HepG2 (cell line): ENCODE data around the gene CELSR2. TPM values are rescaled to one million over a fixed set of nuclear protein-coding genes. Genes with fewer than 3 reads are reported as not detected.

Experiments
- FOXP1 ChIP-seq, 2 experiments: fragments of 450-650 bp in 1 of 2; IDR thresholded peaks; 2 replicates each; pipeline ENCODE4 v1.6.1; 2017 to 2018; ENCODE audit warnings: antibody characterized with exemption in 1 of 2
- MED8 ChIP-seq: sonication (generic); formaldehyde crosslinking; IDR thresholded peaks from 2 replicates; pipeline ENCODE4 v1.8.1; 2023; ENCODE audit warnings: mild to moderate bottlenecking, missing genetic modification reagents; ENCODE audit not compliant: insufficient replicate concordance
- REPIN1 ChIP-seq: sonication (generic); formaldehyde crosslinking; IDR thresholded peaks from 2 replicates; pipeline ENCODE4 v1.8.0; 2022; ENCODE audit warnings: missing genetic modification reagents, low read depth, mild to moderate bottlenecking, borderline replicate concordance
- SP4 ChIP-seq: sonication (generic); formaldehyde crosslinking; IDR thresholded peaks from 2 replicates; pipeline ENCODE4 v1.8.1; 2023; ENCODE audit warnings: mild to moderate bottlenecking, missing genetic modification reagents
- SP5 ChIP-seq: IDR thresholded peaks from 2 replicates; pipeline ENCODE4 v1.6.1; 2016; ENCODE audit warnings: low read depth, borderline replicate concordance
- TARDBP ChIP-seq: sonication (generic); formaldehyde crosslinking; IDR thresholded peaks from 2 replicates; pipeline ENCODE4 v1.8.0; 2022; ENCODE audit warnings: mild to moderate bottlenecking, missing genetic modification reagents
- THAP7 ChIP-seq: sonication (generic); formaldehyde crosslinking; IDR thresholded peaks from 2 replicates; pipeline ENCODE4 v1.8.1; 2023; ENCODE audit warnings: mild to moderate bottlenecking, missing genetic modification reagents
- ZNF501 ChIP-seq: sonication (generic); formaldehyde crosslinking; IDR thresholded peaks from 2 replicates; pipeline ENCODE4 v1.5.1; 2020; ENCODE audit warnings: mild to moderate bottlenecking, moderate library complexity, missing genetic modification reagents
- ZNF557 ChIP-seq: sonication (generic); formaldehyde crosslinking; IDR thresholded peaks from 2 replicates; pipeline ENCODE4 v1.4.0; 2020; ENCODE audit warnings: missing genetic modification reagents
- ZNF619 ChIP-seq: sonication (generic); formaldehyde crosslinking; IDR thresholded peaks from 2 replicates; pipeline ENCODE4 v1.4.0; 2020; ENCODE audit warnings: mild to moderate bottlenecking, missing genetic modification reagents
- ZNF776 ChIP-seq: sonication (generic); formaldehyde crosslinking; IDR thresholded peaks from 2 replicates; pipeline ENCODE4 v1.4.0; 2020; ENCODE audit warnings: mild to moderate bottlenecking, missing genetic modification reagents
- polyA plus RNA-seq, 8 experiments: library from polyadenylated mRNA; depleted of rRNA in 3 of 8; stranded (reverse) in 7 of 8; unstranded in 1 of 8; fragments of >200 nt; fragmentation: Illumina TruSeq in 4 of 8; extraction: Trizol in 4 of 8; gene quantifications; 2 replicates each; pipeline versions ENCODE4 v1.2.1 to v1.2.3, GENCODE V29; 2011 to 2016; ENCODE audit warnings: low read depth in 4 of 8, missing spikeins in 1 of 8, mixed read lengths in 1 of 8; ENCODE audit not compliant: insufficient read depth in 1 of 8
- total RNA-seq, 5 experiments: library from RNA; depleted of rRNA; stranded (reverse); fragments of >200 nt; fragmentation: Illumina TruSeq; extraction: Trizol; gene quantifications; 2 replicates each; pipeline ENCODE4 v1.2.3, GENCODE V29; 2016; ENCODE audit warnings: low read depth in 1 of 5
- TF ChIP-seq, protein P1 (sequence below): fragments of 450-650 bp; IDR thresholded peaks from 2 replicates; pipeline ENCODE4 v1.6.1; 2016
- TF ChIP-seq, protein P2 (sequence below): sonication (generic); formaldehyde crosslinking; IDR thresholded peaks from 2 replicates; pipeline ENCODE4 v1.5.1; 2020; ENCODE audit warnings: mild to moderate bottlenecking, missing genetic modification reagents, moderate library complexity
- TF ChIP-seq, protein P3 (sequence below): sonication (generic); formaldehyde crosslinking; IDR thresholded peaks from 2 replicates; pipeline ENCODE4 v1.5.0; 2020; ENCODE audit warnings: mild to moderate bottlenecking, missing genetic modification reagents
- TF ChIP-seq, protein P4 (sequence below): sonication (generic); formaldehyde crosslinking; IDR thresholded peaks from 2 replicates; pipeline ENCODE4 v1.4.0; 2020; ENCODE audit warnings: missing genetic modification reagents, borderline replicate concordance

The CELSR2 gene
- total and polyA plus RNA-seq, 2 of the 13 experiments (the other 11 are each of a cell fraction or from before 2014, with no cell fraction given): 4.0 to 6.6 TPM

GRCh38 chr1:109282952-109283747, 33.8 kb downstream of the CELSR2 start, which contains the start of gene PSRC1 (continued):
- TF ChIP-seq, protein P1, sequence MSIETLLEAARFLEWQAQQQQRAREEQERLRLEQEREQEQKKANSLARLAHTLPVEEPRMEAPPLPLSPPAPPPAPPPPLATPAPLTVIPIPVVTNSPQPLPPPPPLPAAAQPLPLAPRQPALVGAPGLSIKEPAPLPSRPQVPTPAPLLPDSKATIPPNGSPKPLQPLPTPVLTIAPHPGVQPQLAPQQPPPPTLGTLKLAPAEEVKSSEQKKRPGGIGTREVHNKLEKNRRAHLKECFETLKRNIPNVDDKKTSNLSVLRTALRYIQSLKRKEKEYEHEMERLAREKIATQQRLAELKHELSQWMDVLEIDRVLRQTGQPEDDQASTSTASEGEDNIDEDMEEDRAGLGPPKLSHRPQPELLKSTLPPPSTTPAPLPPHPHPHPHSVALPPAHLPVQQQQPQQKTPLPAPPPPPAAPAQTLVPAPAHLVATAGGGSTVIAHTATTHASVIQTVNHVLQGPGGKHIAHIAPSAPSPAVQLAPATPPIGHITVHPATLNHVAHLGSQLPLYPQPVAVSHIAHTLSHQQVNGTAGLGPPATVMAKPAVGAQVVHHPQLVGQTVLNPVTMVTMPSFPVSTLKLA: peak; percentile 25; the same call in 1 of the 2 replicates
- TF ChIP-seq REPIN1 (peak; percentile 58; the same call in 1 of the 2 replicates), SP5 (0 out of 2 replicates have a peak, but pooled peaks have one; percentile 41), ZNF501 (peak; percentile 87), SP4 (peak; percentile 84), TARDBP (peak; percentile 79), THAP7 (0 out of 2 replicates have a peak, but pooled peaks have one; percentile 58), ZNF776 (no peak), MED8 (CRISPR knock-in tag) (no peak), ZNF557 (CRISPR knock-in tag) (0 out of 2 replicates have a peak, but pooled peaks have one; percentile 23), ZNF619 (CRISPR knock-in tag) (peak; percentile 56; the same call in 1 of the 2 replicates), FOXP1 (IDR thresholded peaks at IDR 0.05) (no peak), FOXP1 (CRISPR knock-in tag; IDR thresholded peaks at IDR 0.05) (no peak; the same call in 1 of the 2 replicates)
- TF ChIP-seq, protein P2, sequence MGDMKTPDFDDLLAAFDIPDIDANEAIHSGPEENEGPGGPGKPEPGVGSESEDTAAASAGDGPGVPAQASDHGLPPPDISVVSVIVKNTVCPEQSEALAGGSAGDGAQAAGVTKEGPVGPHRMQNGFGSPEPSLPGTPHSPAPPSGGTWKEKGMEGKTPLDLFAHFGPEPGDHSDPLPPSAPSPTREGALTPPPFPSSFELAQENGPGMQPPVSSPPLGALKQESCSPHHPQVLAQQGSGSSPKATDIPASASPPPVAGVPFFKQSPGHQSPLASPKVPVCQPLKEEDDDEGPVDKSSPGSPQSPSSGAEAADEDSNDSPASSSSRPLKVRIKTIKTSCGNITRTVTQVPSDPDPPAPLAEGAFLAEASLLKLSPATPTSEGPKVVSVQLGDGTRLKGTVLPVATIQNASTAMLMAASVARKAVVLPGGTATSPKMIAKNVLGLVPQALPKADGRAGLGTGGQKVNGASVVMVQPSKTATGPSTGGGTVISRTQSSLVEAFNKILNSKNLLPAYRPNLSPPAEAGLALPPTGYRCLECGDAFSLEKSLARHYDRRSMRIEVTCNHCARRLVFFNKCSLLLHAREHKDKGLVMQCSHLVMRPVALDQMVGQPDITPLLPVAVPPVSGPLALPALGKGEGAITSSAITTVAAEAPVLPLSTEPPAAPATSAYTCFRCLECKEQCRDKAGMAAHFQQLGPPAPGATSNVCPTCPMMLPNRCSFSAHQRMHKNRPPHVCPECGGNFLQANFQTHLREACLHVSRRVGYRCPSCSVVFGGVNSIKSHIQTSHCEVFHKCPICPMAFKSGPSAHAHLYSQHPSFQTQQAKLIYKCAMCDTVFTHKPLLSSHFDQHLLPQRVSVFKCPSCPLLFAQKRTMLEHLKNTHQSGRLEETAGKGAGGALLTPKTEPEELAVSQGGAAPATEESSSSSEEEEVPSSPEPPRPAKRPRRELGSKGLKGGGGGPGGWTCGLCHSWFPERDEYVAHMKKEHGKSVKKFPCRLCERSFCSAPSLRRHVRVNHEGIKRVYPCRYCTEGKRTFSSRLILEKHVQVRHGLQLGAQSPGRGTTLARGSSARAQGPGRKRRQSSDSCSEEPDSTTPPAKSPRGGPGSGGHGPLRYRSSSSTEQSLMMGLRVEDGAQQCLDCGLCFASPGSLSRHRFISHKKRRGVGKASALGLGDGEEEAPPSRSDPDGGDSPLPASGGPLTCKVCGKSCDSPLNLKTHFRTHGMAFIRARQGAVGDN (CRISPR knock-in tag): peak; percentile 97
- TF ChIP-seq, protein P3, sequence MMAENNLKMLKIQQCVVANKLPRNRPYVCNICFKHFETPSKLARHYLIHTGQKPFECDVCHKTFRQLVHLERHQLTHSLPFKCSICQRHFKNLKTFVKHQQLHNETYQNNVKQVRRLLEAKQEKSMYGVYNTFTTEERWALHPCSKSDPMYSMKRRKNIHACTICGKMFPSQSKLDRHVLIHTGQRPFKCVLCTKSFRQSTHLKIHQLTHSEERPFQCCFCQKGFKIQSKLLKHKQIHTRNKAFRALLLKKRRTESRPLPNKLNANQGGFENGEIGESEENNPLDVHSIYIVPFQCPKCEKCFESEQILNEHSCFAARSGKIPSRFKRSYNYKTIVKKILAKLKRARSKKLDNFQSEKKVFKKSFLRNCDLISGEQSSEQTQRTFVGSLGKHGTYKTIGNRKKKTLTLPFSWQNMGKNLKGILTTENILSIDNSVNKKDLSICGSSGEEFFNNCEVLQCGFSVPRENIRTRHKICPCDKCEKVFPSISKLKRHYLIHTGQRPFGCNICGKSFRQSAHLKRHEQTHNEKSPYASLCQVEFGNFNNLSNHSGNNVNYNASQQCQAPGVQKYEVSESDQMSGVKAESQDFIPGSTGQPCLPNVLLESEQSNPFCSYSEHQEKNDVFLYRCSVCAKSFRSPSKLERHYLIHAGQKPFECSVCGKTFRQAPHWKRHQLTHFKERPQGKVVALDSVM (CRISPR knock-in tag): peak; percentile 57
- TF ChIP-seq, protein P4, sequence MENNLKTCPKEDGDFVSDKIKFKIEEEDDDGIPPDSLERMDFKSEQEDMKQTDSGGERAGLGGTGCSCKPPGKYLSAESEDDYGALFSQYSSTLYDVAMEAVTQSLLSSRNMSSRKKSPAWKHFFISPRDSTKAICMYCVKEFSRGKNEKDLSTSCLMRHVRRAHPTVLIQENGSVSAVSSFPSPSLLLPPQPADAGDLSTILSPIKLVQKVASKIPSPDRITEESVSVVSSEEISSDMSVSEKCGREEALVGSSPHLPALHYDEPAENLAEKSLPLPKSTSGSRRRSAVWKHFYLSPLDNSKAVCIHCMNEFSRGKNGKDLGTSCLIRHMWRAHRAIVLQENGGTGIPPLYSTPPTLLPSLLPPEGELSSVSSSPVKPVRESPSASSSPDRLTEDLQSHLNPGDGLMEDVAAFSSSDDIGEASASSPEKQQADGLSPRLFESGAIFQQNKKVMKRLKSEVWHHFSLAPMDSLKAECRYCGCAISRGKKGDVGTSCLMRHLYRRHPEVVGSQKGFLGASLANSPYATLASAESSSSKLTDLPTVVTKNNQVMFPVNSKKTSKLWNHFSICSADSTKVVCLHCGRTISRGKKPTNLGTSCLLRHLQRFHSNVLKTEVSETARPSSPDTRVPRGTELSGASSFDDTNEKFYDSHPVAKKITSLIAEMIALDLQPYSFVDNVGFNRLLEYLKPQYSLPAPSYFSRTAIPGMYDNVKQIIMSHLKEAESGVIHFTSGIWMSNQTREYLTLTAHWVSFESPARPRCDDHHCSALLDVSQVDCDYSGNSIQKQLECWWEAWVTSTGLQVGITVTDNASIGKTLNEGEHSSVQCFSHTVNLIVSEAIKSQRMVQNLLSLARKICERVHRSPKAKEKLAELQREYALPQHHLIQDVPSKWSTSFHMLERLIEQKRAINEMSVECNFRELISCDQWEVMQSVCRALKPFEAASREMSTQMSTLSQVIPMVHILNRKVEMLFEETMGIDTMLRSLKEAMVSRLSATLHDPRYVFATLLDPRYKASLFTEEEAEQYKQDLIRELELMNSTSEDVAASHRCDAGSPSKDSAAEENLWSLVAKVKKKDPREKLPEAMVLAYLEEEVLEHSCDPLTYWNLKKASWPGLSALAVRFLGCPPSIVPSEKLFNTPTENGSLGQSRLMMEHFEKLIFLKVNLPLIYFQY (CRISPR knock-in tag): peak; percentile 34; the same call in 1 of the 2 replicates
